GM06990 (cell line): ENCODE measurements around the gene TAS1R3.

Experiments used
- DNase-seq: peaks from one replicate; pipeline ENCODE4 v3.0.0-alpha.2; 2011; ENCODE audit not compliant: insufficient read length; ENCODE audit errors: extremely low read depth
- H3K27me3 ChIP-seq: replicated peaks from 2 replicates; pipeline ENCODE4 v1.6.0; 2011; ENCODE audit warnings: low read length; ENCODE audit not compliant: control insufficient read depth, insufficient read depth
- H3K36me3 ChIP-seq: 2 replicates; pipeline ENCODE4 v1.5.1; 2011; ENCODE audit warnings: low read length; ENCODE audit not compliant: control insufficient read depth, insufficient read depth
- H3K4me3 ChIP-seq: replicated peaks from 2 replicates; pipeline ENCODE4 v1.5.1; 2011; ENCODE audit warnings: low read depth, mild to moderate bottlenecking, control low read depth, low read length
- CTCF ChIP-seq: IDR thresholded peaks from 2 replicates; pipeline ENCODE4 v1.5.1; 2011; ENCODE audit warnings: low read length, control low read depth, mild to moderate bottlenecking, inconsistent platforms; ENCODE audit not compliant: insufficient read depth, poor library complexity, severe bottlenecking

TAS1R3 gene

GRCh38 chr1:1324524-1325287 lies 6.4 kb upstream of the TAS1R3 start, which contains the start of the genes CPTP and INTS11:
Gene CPTP, plus strand, starts transcription at chr1:1324802. Its CDS starts 2,109 bp downstream, at chr1:1326911.
Gene INTS11, minus strand, starts transcription at chr1:1324660. Its CDS starts 52 bp downstream, at chr1:1324608.
- H3K4me3 ChIP-seq, result peak within 1 kb of the TSS; percentile 96
- H3K36me3 ChIP-seq, result peaks cover 16% of the 10 kb centered on the region
- peak; percentile 93 for DNase-seq
- TF ChIP-seq CTCF, result no peak
- no peaks in the 10 kb centered on the region for H3K27me3 ChIP-seq

GRCh38 chr1:1325288-1326074 lies 5.6 kb upstream of the TAS1R3 start:
- peaks cover 9% of the 10 kb centered on the region for H3K36me3 ChIP-seq
- DNase-seq, result no peak
- H3K27me3 ChIP-seq, result no peaks in the 10 kb centered on the region
- peak overlapping the region; percentile 96 for H3K4me3 ChIP-seq
- no peak for TF ChIP-seq CTCF

- Histone ChIP-seq H3K36me3 (peaks cover 9% of the 10 kb centered on the region), H3K4me3 (peak overlapping the region; percentile 96), H3K27me3 (no peaks in the 10 kb centered on the region)
- DNase-seq, result no peak
- TF ChIP-seq CTCF, result no peak
Measured at GRCh38 chr1:1326075-1326605, 4.9 kb upstream of the TAS1R3 start.

GRCh38 chr1:1327291-1327690 lies 3.8 kb upstream of the TAS1R3 start:
- Histone ChIP-seq H3K4me3 (no peak overlapping the region), H3K36me3 (peaks cover 6% of the 10 kb centered on the region), H3K27me3 (no peaks in the 10 kb centered on the region)
- TF ChIP-seq CTCF, result no peak
- no peak for DNase-seq

GRCh38 chr1:1328254-1328653 lies 2.8 kb upstream of the TAS1R3 start:
- no peak for TF ChIP-seq CTCF
- Histone ChIP-seq H3K4me3 (no peak overlapping the region), H3K27me3 (no peaks in the 10 kb centered on the region), H3K36me3 (peaks cover 6% of the 10 kb centered on the region)
- DNase-seq, result no peak
